ENCODE measurements around the gene LRRC8C.

Gene LRRC8C

GRCh38 chr1:89737985-89738510 lies 105.1 kb downstream of the LRRC8C start:
- FAIRE-seq = no peak

GRCh38 chr1:89739013-89739843 lies 106.3 kb downstream of the LRRC8C start:
- FAIRE-seq = no peak

DNA sequence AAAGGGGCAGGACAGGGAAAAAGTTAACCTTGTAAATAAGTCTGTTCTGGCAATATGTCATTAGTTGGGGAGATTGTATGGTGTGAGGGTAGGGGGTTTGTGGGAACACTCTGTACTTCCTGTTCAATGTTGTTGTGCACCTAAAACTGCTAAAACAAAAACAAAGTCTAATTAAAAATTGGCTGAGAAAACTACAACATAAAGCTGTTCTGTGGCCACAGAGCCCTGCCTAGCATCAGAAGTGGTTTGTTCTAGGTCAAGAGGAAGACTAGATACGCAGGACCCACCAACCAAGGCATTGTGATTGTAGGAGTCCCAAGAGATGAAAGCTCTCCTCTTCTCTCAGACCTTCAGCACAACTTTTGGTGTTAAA lies 106.9 kb downstream of the LRRC8C start:
- no peak for FAIRE-seq

DNA sequence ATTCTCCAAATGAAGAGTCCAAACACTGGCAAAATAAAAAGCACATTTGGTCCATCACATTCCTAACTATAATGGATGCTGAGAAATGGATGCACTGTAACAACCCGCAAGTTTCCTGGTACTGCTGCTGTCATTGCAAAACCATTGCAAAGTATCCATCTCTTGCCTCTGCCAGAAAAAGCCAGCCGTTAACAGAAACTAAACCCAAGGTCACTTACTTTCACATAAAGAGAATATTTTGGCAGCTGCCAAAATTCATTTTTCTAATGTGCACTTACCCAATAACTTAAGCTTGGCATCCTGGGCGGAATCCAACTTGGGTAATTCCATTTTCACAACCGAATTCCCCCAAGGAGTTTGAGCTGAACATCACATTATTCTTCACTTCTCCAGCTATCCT lies 110.9 kb downstream of the LRRC8C start:
- no peak for FAIRE-seq

- FAIRE-seq = no peak
Observed at GRCh38 chr1:89746424-89747149, 113.7 kb downstream of the LRRC8C start.

DNA sequence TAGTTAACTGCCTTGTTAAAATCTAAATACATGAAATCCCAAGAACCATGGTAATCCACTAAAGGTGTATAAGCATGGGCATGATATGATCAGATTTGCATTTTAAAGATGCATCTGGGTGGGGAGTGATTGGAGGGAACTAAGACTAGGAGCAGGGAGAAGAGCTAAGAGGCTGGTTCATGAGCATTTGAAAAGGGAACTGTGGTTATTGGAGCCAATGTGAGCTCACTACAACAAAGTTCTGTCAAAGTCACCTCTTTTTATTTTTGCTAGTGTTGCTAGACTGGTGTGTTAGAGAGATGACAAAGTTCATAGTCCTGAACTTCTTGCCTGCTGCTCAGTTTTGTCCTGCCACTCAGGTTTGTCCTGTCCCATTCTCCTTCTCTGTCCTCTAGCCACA lies 120.8 kb downstream of the LRRC8C start:
- FAIRE-seq = no peak

DNA sequence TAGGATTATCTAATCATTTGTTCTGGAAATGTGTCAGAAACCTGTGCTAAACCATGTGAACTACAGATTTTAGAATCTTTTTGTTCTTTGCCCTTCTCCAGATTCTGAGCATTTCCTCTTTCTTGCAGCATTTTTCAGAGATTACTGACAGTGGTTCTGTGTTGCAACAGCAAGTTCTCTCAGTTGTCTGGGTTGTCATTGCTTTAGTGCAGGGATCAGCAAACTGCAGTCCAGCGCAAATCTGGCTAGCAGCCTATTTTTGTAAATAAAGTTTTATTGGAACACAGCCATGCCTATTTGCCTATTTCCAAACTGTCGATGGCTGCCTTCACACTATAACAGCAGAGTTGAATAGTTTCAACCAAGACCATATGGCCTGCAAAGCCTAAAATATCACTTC lies 121.6 kb downstream of the LRRC8C start:
- no peak for FAIRE-seq

- no peak for FAIRE-seq
Observed at GRCh38 chr1:89755591-89755990, 122.7 kb downstream of the LRRC8C start.

DNA sequence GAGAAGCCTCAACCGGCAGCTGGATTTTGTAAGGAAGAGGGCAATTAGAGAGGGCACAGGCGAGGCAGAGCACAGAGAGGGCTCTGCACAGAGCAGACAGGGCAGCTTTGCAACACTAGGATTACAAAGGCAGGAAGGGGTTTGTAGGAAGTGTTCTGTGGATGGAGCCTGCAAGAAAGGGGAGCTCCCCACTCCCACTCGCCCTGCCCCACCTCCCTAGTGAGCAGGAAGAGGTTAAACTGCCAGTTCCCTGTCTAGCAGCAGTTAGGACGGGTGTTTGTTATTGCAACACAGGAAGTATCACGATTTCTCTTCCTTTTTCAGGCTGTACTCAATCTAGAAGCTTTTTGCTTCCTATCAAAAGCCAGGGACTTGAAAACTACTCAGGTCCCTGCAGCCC lies 124.6 kb downstream of the LRRC8C start:
- FAIRE-seq = no peak

DNA sequence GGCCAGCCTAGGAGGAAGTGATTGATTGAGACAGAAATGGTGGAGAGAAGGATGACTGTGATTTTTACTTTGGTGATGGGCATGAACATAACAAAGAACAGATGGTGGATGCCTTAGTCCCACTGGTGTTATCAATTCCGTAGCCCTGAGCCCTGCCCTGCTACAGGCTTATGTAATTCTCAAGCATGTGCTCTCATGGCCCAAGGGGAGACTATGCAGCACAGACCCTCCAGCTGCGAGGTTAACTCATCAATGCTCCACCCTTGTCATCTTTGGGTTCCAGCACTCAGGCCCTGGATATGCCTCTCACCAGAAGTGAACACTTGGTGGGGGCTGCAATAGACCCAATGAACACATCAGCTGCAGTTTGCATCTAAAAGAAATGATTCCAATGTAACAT lies 125.2 kb downstream of the LRRC8C start:
- no peak for FAIRE-seq

DNA sequence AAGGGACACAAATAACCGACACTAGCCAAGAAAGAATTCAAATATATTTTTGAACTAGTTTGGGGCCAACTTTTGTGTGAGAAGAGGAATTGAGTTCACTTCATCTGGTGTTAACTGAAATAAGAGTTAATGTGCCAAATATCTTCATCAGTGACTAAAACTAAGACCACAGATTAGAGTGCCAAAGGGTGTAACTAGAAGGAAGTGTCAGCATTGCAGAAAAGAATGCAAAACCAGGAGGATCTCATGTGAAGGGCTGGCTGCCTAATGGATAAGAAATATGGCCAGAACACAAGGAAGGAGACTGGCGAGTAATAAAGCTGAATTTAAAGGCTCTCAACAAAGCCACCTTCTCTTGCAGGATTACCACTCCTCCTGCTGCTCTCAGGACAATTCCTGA lies 126.1 kb downstream of the LRRC8C start:
- FAIRE-seq = no peak

DNA sequence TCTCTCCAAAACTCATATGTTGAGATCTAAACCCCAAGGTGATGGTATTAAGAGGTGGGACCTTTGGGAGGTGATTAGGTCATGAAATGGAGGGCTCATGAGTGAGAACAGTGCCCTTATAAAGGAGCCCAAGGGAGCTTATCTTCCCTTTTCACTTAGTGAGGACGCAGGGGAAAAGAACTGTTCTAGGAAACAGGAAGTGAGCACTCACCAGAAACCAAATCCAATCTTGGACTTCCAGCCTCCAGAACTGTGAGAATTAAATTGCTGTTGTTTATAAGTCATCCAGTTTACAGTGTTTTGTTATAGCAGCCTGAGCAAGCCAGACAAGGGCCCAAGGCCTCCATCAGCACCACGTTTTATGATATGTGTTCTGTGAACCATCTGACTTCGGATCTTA lies 127.6 kb downstream of the LRRC8C start:
- FAIRE-seq = no peak

DNA sequence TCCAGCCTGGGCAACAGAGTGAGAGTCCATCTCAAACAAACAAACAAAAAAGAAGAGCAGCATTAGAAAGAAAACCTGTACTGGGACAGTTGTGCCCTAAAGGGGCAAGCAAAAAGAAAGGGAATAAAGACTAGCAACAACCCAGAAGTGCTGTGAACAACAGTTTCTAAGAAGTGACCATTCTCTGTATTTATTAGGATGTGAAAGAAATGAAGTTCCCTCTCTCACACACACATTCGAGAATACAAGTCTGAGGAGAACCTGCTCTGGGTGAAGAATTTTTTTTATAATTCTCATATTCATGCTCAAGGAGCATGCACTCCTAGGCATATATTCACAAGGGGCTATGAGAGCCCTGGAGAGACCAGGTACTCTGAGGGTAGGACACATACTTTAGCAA lies 128.4 kb downstream of the LRRC8C start:
- FAIRE-seq = no peak

DNA sequence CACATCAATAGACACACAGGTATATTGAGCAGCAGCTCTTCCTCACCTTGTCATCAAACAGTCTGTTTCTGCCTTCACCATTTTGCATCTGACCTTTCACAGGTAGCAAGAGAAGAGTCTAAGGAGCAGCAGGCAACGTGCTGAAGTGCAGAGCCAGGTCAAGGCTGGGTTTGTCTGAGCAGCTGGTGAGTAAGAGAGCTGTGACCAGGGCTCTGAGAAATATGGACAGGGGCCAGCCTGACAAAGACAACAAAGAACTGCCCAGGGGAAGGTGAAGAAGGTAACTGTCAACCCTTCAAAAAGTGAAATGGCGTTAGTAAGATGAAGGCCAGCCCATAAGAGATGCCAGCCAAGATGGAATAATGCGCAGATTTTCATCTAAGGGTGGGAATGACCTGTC lies 129.0 kb downstream of the LRRC8C start:
- no peak for FAIRE-seq

DNA sequence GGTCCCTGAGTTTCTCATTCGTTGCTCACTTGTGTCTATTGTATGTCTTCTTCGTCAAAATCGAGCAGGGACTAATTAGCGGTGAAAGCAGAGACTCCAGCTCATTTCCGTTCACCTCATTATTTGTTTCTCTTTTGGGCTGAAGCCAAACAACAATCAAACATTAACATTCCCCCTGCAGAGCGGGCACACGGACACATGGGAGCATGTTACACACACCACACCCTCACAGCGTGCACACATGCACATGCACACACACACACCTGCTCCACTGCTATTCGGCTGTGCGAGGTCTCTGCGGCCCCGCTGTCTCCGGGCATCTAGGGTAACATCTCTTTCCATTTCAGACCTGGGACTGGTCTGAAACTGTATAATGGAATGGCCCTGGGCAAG lies 129.5 kb downstream of the LRRC8C start:
- no peak for FAIRE-seq

DNA sequence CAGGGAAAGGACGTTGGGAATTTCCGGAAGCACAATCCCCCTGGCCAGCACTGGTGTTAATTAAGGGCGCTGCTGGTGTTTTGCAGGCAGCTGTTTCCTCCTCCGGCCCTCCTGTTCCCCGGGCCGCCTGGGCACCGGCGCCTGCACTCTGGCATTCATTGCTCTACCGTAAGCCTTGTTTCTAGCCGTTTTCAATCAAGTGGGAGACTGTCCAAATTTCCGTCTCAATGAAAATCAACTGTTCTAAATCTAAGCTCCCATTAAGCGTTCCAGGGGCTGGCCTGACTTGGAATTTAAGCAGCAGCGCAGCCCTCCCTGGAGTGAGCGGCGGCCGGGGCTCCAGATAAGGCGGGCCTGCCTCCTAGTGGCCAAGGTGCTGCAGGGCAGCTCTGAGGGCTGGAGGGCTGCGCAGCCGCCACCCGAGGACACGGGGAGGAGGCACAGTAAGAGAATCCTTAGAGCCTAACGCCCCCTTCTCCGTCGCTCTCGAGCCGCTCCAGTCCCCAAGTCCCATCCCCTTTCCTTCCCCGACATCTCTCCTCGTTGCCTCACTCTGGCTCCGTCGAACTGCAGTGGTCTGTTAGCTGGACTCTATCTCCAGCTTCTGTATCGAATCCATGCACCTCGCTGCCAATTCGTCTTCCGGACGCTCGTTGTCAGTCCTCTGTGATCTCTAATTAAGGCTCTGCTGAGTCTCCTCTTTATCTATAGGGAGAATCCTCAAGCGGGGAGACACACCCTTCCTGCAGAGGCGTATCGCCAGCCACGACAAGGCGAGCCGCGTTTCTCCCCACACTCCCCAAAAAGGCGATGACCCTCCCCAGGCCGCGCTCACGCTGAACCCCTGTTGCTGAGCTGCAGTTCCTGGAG lies 130.1 kb downstream of the LRRC8C start:
- FAIRE-seq = peak; percentile 79

DNA sequence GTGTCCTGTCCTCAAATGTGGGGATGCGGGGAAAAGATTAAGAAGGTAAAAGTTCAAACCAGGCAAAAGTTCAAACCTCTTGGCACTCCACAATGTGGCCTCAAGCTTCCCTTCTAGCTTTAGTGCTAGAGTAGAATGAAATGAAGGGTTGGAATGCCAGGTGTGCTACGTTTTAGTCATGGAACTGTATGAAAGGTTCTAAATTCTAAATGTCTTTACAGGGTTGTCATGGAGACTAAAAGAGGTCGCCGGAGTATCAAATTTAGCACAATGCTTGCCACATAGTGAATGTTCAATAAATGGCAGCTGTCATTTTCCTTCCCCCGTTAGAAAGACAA lies 130.7 kb downstream of the LRRC8C start:
- FAIRE-seq = no peak

GRCh38 chr1:89765774-89766173 lies 132.9 kb downstream of the LRRC8C start:
- no peak for FAIRE-seq

- no peak for FAIRE-seq
Observed at GRCh38 chr1:89767618-89768017, 134.7 kb downstream of the LRRC8C start.
